LNCAP (cell line): ENCODE data around the gene KHDC1L.

Source experiments
- TF ChIP-seq, protein P1 (sequence below): fragments of 450-650 bp; IDR thresholded peaks from 2 replicates; pipeline ENCODE4 v1.5.1; 2017; ENCODE audit warnings: mild to moderate bottlenecking

The KHDC1L gene

DNA sequence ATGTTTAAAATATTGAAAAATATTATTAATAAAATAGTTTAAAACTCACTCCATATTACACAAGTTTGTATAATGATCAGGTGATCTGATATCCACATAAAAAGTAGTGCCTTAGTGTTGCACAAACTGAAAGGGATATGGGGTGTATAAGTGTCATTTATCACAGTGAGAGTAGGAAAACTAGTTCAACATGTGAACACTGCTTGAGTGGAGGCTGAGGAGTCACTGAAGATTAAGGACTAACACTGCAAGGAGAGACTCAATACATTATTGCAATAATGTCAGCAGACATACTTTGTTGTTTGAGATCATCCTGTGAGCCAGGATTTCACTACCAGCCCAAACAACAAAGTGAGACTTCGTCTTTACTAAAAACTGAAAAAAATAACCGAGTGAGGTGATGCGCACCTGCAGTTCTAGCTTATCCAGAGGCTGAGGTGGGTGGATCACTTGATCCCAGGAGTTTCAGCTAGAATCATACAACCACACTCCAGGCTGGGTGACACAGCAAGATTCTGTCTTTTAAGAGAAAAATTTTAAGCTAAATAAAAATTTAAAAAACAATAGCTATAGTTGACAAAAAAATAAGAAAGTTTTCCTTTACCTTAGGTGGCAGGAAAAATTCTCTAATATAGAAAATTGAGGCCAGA is 2.4 kb upstream of the KHDC1L start:
- TF ChIP-seq, protein P1, sequence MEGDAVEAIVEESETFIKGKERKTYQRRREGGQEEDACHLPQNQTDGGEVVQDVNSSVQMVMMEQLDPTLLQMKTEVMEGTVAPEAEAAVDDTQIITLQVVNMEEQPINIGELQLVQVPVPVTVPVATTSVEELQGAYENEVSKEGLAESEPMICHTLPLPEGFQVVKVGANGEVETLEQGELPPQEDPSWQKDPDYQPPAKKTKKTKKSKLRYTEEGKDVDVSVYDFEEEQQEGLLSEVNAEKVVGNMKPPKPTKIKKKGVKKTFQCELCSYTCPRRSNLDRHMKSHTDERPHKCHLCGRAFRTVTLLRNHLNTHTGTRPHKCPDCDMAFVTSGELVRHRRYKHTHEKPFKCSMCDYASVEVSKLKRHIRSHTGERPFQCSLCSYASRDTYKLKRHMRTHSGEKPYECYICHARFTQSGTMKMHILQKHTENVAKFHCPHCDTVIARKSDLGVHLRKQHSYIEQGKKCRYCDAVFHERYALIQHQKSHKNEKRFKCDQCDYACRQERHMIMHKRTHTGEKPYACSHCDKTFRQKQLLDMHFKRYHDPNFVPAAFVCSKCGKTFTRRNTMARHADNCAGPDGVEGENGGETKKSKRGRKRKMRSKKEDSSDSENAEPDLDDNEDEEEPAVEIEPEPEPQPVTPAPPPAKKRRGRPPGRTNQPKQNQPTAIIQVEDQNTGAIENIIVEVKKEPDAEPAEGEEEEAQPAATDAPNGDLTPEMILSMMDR, result no peak

DNA sequence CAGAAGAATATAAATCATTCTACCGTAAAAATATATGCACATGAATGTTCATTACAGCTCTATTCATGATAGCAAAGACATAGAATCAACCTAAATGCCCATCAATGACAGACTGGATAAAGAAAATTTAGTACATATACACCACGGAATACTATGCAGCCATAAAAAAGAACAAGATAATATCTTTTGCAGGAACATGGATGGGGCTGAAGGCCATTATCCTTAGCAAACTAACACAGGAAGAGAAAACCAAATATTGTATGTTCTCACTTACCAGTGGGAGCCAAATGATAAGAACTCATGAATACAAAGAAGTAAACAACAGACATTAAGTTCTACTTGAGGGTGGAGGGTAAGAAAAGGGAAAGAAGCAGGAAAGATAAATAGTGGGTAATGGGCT is 8.4 kb downstream of the KHDC1L start:
- TF ChIP-seq, protein P1, result no peak

DNA sequence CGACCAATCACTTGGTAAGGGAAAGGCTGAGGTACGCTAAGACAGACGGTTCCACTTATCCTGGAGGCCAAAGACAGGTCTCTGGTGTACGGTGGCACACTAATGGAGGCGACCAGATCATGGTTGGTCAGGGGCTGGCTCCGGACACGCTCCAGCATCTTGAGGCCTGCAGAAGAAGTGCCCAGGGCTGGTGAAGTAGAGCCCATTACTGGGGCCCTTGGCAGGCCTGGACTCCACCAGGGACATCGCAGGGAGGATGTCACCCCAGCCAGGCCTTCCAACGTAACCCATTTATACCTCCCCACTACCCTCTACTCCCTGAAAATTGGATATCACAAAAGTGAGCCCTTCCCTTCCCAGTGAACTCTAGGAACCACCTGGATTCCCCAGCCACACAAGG is 16.2 kb downstream of the KHDC1L start:
- TF ChIP-seq, protein P1, result no peak

DNA sequence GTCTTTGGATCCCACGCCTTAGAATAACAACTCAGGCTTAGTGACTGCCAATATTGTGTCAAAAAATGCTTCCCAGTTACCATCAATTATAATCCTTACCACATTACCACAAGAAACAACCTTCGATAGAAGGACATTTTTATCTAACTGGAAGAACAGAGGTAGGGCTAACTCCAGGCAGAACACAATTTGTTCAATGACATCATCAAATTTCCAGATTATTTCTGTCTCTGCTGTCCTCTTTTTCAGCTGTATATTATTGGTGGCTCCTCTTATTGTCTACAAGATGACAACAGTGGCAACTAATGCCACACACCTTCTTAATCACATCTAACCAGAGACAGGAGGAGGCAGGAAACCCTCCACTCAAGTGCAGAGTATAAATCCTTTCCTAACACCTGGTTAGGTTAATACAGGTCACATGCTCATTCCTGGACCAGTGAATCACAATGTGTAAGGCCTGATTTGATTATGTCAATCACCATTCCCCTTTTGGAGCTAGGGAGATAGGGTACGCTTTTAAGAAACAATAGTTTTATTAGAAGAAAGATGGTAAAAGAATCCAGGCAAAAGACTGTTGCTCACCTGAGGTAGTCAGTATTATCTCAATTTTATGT is 18.0 kb downstream of the KHDC1L start:
- TF ChIP-seq, protein P1, result no peak

DNA sequence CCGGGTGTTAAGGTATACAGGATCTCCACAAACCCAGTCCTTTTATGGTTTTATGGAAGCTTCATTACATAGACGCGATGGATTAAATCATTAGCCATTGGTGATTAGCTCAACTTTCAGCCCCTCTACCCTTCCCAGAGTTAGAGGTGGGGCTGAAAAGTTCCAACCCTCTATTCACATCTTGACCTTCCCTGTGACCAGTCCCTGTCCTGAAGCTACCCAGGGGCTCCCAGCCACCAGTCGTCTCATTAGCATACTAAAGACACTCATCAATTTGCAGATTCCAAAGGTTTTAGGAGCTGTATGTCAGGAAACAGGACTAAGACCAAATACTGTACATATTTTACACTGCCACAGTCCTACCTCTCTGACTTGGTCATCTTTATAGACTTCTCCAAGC is 21.0 kb downstream of the KHDC1L start:
- TF ChIP-seq, protein P1, result no peak

DNA sequence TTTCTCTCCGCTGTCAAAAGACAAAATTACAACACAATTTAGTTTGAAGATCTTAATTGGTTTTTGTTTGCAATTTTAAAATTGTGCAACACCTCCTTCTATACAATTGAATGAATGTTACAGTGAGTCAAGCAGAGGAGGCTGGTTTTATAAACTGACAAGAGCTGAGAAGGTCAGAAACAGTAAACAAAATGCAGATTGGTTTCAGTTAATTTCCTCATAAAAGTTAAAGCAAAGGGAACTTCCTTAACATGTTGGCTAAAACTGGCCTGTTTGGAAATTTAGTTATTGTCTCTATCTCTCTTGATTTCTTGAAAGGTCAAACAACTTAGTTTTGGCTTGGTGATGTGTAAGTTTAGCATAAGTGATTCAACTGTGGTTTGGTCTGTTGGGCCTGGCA is 22.2 kb downstream of the KHDC1L start:
- TF ChIP-seq, protein P1, result no peak

DNA sequence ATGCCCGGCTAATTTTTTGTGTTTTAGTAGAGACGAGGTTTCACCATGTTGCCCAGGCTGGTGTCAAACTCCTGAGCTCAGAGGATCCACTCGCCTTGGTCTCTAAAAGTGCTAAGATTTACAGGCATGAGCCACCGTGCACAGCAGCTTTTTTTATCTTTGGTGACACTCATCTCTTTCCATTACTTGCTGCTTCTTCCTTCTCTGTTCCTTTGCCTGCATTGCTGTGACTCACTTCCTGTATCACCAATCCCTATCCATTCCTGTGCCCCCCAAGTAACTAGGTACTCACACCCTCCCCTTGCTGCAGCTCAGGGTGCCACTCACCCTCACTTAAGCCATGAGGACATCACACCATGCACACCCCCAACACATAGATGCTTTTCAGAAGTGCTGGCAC is 24.6 kb downstream of the KHDC1L start:
- TF ChIP-seq, protein P1, result no peak
